ENCODE measurements around the gene TEX22. TPM values are rescaled to one million over a fixed set of nuclear protein-coding genes. Genes with fewer than 3 reads are reported as not detected.
A peak's percentile ranks its signal among the peaks of the same experiment; 100 is the strongest.

TEX22 gene
- total and polyA plus RNA-seq, 2 donors (not counting 1 experiment from before 2014, with no cell fraction given) = 1.7 to 7.0 TPM

- no peak overlapping the region for H3K4me3 Mint-ChIP-seq
- H3K27ac Mint-ChIP-seq = no peak overlapping the region
- Histone ChIP-seq H3K36me3 (replicated peaks in 1 of 2; ENCODE audit: control extremely low read depth in 1 of 2, control insufficient read depth in 1 of 2, extremely low read depth in 1 of 2, insufficient read depth in 2 of 2, low read length in 1 of 2) (no peaks in the 10 kb centered on the region), H4K20me1 (ENCODE audit: control insufficient read depth, insufficient read depth, low read length, poor library complexity, severe bottlenecking) (no peaks in the 10 kb centered on the region), H3K4me2 (replicated peaks; ENCODE audit: low read depth, low read length, poor library complexity, severe bottlenecking) (peak overlapping the region; percentile 51), H3K27me3 (replicated peaks in 1 of 4; ENCODE audit: control extremely low read depth in 1 of 4, control insufficient read depth in 3 of 4, insufficient read depth in 4 of 4, low read length in 3 of 4) (no peaks in the 10 kb centered on the region), H3K27ac (ENCODE audit: low read length in 2 of 2) (no peak overlapping the region), H3K9ac (ENCODE audit: low read length) (no peak overlapping the region), H3K9me3 (ENCODE audit: control extremely low read depth in 1 of 3, control insufficient read depth in 2 of 3, insufficient read depth in 1 of 3, low read length in 2 of 3) (no peaks in the 10 kb centered on the region), H2AFZ (ENCODE audit: insufficient read depth, low read depth, low read length, poor library complexity, severe bottlenecking) (no peak overlapping the region), H3K4me3 (ENCODE audit: control extremely low read depth in 1 of 5, extremely low read depth in 1 of 5, insufficient read depth in 1 of 5, low read depth in 2 of 5, low read length in 4 of 5) (no peak overlapping the region), H3K4me1 (ENCODE audit: control insufficient read depth in 2 of 2, insufficient read depth in 2 of 2, low read length in 2 of 2) (peaks cover 10 to 17% of the 10 kb centered on the region in 2 donors), H3K79me2 (ENCODE audit: control insufficient read depth, insufficient read depth, low read length) (no peaks in the 10 kb centered on the region)
- H3K4me1 Mint-ChIP-seq = peaks cover 14% of the 10 kb centered on the region
- no peaks in the 10 kb centered on the region for H3K27me3 Mint-ChIP-seq
- TF ChIP-seq EZH2 (IDR thresholded peaks at IDR 0.05; ENCODE audit: borderline replicate concordance, insufficient read depth, low read depth, low read length, poor library complexity, severe bottlenecking) (no peak), CTCF (IDR thresholded peaks at IDR 0.05) (no peak)
- 95% methylated on average over 22 of the region's 24 CpGs for WGBS (ENCODE audit: insufficient coverage)
- POLR2A ChIA-PET = no interaction called here
- ATAC-seq (ENCODE audit: low read depth) = no peak
- DNase-seq = no peak
- CTCF ChIA-PET = interaction anchor here (1.4 to 2.5 kb wide), 2 partner anchors 20 to 99 kb away, joined by 5 to 11 read pairs; no protein-coding TSS in a partner anchor
- H3K9me3 Mint-ChIP-seq (ENCODE audit: insufficient read depth) = no peaks in the 10 kb centered on the region
- intact Hi-C loops (cut with micrococcal nuclease) = no loop called here
These were observed 7.4 kb upstream of the TEX22 start for GRCh38 chr14:105390849-105391500.

DNA sequence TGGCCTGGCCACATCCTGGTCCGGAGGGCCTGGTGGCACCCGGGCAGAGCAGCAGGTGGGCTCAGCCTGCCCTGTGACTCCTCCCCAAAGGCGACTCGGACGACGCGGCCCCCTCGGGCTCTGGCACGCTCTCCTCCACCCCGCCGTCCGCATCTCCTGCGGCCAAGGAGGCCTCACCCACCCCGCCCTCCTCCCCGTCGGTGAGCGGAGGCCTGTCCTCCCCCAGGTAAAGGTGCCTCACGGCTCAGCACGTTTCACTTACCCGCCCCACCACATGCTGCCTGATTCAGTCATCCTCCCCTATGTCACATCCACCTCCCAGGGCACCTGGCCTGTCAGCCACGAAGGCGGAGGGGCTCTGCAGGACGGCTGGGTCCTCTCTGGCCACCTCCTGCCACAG, 6.8 kb upstream of the TEX22 start:
- intact Hi-C loops (cut with micrococcal nuclease) = no loop called here
- Histone ChIP-seq H3K4me3 (ENCODE audit: control extremely low read depth in 1 of 5, extremely low read depth in 1 of 5, insufficient read depth in 1 of 5, low read depth in 2 of 5, low read length in 4 of 5) (no peak overlapping the region), H3K27ac (ENCODE audit: low read length in 2 of 2) (no peak overlapping the region), H3K9me3 (ENCODE audit: control extremely low read depth in 1 of 3, control insufficient read depth in 2 of 3, insufficient read depth in 1 of 3, low read length in 2 of 3) (no peaks in the 10 kb centered on the region), H3K36me3 (replicated peaks in 1 of 2; ENCODE audit: control extremely low read depth in 1 of 2, control insufficient read depth in 1 of 2, extremely low read depth in 1 of 2, insufficient read depth in 2 of 2, low read length in 1 of 2) (no peaks in the 10 kb centered on the region), H3K79me2 (ENCODE audit: control insufficient read depth, insufficient read depth, low read length) (no peaks in the 10 kb centered on the region), H3K27me3 (replicated peaks in 1 of 4; ENCODE audit: control extremely low read depth in 1 of 4, control insufficient read depth in 3 of 4, insufficient read depth in 4 of 4, low read length in 3 of 4) (no peaks in the 10 kb centered on the region), H3K9ac (ENCODE audit: low read length) (no peak overlapping the region), H2AFZ (ENCODE audit: insufficient read depth, low read depth, low read length, poor library complexity, severe bottlenecking) (no peak overlapping the region), H4K20me1 (ENCODE audit: control insufficient read depth, insufficient read depth, low read length, poor library complexity, severe bottlenecking) (no peaks in the 10 kb centered on the region), H3K4me1 (ENCODE audit: control insufficient read depth in 2 of 2, insufficient read depth in 2 of 2, low read length in 2 of 2) (peaks cover 10 to 17% of the 10 kb centered on the region in 2 donors), H3K4me2 (replicated peaks; ENCODE audit: low read depth, low read length, poor library complexity, severe bottlenecking) (no peak overlapping the region)
- no peaks in the 10 kb centered on the region for H3K9me3 Mint-ChIP-seq (ENCODE audit: insufficient read depth)
- no peaks in the 10 kb centered on the region for H3K27me3 Mint-ChIP-seq
- CTCF ChIA-PET = no interaction called here
- H3K4me1 Mint-ChIP-seq = peaks cover 14% of the 10 kb centered on the region
- ATAC-seq (ENCODE audit: low read depth) (no peak), DNase-seq (no peak)
- no peak for TF ChIP-seq EZH2 (IDR thresholded peaks at IDR 0.05; ENCODE audit: borderline replicate concordance, insufficient read depth, low read depth, low read length, poor library complexity, severe bottlenecking)
- H3K4me3 Mint-ChIP-seq = no peak overlapping the region
- POLR2A ChIA-PET = no interaction called here
- WGBS (ENCODE audit: insufficient coverage) = 99% methylated on average over 23 of the region's 23 CpGs
- no peak overlapping the region for H3K27ac Mint-ChIP-seq
